ENCODE data around the gene MUS81.
A peak's percentile ranks its signal among the peaks of the same experiment; 100 is the strongest.
"Not testable (repeated sequence)": the region's sequence is repeated elsewhere in the genome, so short reads cannot be mapped to it uniquely, and the experiment has no call there.

MUS81 gene

DNA sequence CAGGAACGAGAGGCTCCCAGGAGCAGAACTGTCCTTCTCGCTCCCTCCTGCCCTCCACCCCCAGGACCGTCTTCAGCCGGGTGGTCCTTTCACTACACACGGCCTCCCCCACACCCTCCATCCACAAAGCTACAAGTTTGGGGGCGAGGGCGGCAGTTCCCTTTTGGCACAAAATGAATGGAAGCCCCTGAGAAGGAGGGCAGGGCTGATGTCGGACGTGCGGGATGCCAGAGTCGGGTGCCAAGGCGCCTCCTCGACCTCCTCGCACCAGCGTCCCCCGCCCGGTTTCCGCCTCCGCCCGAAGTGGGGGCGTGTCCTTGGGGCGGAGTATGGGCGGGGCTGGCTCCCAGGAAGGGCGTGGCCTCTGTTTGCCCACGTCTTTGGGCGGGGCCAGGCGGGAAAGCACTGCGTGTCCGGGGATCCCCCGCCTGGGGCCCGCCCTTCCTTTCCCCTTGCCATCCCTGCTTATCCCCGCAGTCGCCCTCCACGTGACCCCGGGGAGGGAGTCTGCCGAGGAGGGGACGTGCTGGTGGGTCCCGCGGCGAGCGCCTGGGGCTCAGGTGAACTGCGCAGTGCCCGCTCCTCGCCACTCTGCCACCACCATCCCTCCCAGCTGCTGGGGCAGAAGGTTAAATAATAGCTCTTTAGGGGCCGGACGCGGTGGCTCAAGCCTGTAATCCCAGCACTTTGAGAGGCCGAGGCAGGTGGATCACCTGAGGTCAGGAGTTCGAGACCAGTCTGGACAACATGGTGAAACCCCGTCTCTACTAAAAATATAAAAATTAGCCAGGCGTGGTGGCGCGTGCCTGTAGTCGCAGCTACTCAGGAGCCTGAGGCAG lies 13.3 kb downstream of the MUS81 start:
- peak; percentile 91 for DNase-seq

DNA sequence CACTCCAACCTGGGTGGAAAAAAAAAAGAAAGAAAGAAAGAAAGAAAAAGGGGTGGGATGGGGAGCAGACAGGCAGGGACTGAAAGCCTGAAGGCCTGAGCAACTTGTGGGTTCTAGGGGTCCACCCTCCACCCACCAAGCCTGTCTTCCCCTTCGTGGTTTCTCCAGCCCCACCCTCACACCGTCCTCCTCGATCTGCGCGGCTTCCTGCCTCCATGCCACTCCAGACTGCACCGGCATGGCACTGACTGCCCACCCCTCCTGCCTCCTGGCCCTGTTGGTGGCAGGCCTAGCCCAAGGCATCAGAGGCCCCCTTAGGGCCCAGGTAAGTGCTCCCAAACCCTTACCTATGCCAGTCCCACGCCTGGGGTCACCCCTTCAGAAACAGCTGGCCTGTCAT lies 19.4 kb downstream of the MUS81 start, which contains the start of gene CTSW:
TSS of gene CTSW (plus strand) at position 221 of the 400 bp plus-strand sequence. CDS start at position 239, 18 bp downstream.
- no peak for DNase-seq

DNA sequence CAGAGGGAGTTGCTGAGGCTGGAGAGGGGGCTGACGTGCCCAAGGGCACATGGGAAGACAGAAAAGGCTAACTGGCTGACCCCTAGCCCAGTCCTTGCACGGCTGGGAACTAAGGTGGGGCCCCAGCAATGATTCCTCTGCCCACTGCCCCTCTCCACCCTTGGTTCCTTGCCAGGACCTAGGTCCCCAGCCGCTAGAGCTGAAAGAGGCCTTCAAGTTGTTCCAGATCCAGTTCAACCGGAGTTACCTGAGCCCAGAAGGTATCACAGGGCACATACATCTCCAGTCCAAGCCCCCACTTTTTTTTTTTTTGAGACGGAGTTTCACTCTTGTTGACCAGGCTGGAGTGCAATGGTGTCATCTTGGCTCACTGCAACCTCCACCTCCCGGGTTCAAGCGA lies 19.8 kb downstream of the MUS81 start:
- DNase-seq, result no peak

DNA sequence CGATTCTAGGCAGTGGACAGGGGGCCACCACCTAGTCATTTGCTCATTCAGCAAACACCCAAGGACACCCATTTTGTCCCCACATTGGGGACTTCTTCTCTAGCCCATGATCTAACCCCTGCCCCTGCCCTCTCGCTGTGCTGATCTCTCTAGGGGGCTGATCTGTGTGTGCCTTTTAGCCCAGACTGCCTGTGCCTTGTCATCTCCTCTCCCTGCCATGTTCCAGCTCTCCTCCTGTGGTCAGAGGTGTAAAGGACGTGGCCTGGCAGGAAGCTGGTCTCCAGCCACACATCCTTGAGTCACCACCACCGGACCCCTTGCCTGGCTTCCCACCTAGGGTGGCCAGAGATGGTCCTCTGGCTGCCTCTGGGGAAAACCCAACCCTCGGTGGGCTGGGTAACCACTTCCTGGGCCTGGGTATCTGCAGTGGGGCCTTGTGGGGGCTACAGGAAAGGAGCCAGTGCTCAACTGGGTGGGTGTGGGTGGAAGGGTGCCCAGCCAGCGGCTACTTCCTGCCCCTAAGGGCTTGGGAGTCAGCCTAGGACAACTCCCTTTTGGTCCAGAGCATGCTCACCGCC lies 20.7 kb downstream of the MUS81 start:
- no peak for DNase-seq

DNA sequence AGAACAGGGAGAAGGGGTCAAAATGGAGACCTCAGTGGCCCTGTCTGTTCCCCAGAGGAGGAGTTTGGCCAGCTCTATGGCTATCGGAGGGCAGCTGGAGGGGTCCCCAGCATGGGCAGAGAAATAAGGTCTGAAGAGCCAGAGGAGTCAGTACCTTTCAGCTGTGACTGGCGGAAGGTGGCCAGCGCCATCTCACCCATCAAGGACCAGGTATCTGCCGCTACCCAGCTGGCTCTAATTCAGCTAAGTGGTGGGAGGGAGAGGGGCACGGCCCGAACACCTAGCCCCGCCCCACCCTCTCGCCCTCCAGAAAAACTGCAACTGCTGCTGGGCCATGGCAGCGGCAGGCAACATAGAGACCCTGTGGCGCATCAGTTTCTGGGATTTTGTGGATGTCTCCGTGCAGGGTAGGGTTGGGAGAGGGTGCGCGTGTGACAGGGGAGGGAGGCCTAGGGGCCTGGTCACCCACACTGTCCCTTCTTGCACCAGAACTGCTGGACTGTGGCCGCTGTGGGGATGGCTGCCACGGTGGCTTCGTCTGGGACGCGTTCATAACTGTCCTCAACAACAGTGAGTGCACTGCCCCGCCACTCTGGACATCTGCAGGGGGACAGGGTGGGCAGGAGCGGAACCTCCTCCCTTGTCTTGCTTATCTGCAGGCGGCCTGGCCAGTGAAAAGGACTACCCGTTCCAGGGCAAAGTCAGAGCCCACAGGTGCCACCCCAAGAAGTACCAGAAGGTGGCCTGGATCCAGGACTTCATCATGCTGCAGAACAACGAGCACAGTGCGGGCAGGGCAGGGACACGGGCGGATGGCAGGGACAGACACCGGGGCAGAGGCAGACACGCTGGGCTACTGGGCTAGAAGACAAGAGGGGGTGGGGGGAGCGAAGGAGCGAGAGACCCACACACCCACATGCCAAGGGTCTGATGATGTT lies 22.2 kb downstream of the MUS81 start:
- DNase-seq, result no peak

DNA sequence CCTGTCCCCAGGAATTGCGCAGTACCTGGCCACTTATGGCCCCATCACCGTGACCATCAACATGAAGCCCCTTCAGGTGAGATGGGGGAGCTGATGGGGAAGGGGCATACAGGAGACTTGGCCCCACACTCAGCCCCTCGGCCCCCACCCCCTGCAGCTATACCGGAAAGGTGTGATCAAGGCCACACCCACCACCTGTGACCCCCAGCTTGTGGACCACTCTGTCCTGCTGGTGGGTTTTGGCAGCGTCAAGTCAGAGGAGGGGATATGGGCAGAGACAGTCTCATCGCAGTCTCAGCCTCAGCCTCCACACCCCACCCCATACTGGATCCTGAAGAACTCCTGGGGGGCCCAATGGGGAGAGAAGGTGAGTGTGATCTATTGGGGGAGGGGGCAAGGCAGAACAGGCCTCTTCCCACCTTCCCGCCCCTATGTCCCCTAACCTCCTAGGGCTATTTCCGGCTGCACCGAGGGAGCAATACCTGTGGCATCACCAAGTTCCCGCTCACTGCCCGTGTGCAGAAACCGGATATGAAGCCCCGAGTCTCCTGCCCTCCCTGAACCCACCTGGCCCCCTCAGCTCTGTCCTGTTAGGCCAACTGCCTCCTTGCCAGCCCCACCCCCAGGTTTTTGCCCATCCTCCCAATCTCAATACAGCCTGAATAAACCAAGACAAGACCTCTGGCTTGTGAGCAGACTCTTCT lies 23.0 kb downstream of the MUS81 start:
- no peak for DNase-seq

DNA sequence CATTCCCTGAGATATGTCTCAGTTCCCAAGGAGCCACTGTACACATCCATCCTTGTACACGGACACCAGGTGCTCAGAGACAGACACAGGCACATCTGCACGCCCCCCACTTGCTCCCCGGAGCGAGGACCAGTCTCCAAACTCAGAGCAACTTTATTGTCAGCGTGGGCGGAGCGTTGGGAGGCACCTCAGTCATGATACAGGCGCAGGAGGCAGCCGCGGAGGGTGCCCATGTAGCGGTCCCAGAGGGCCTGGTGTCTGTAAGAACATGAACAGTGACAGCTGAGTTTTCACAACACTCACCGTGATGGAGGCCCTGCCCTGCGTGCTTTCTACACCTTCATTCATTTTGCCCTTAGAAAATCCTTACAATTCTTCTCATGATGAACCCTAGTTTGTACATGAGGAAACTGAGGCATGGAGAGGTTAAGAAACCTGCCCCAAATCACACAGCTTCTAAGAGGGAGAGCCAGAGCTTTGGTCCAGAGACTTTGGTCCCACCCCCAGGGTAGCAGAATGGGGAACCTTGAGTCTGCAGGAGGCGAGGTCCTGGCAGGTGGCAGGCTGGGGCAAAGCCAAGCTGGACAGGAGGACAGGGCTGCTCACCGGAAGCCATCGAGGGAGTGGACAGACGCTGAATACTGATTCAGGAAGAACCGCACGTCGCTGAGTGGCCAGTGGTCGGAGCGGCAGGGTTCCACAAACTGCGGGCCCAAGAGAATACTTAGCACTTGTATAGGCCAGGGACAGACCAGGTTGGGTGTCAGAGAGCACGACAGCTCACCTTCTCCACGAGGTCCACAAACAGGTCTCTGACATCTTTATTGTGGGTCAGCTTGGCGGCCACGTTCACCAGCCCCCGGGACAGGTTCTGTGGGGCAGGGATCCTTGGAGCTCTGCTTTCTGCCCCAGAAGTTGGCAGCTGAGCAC lies 23.8 kb downstream of the MUS81 start:
- no peak for DNase-seq

DNA sequence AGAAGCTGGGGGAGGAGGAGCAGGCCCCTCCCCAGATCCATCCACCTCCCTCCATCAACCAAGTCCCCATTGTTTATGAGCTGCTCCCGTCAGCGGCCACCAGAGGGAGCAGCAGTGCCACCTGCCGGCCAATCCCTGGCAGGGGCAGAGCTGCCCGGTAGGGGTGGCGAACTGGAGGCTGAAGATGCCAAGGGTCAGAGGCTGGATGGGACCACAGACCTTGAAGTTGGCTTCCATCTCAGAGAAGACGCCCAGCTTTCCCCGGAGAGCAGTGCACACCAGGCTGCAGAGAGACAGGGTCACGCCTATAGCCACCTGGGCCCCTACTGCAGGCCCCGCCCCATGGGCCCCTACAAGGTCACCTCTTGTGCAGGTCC lies 24.5 kb downstream of the MUS81 start:
- peak; percentile 32 for DNase-seq

DNA sequence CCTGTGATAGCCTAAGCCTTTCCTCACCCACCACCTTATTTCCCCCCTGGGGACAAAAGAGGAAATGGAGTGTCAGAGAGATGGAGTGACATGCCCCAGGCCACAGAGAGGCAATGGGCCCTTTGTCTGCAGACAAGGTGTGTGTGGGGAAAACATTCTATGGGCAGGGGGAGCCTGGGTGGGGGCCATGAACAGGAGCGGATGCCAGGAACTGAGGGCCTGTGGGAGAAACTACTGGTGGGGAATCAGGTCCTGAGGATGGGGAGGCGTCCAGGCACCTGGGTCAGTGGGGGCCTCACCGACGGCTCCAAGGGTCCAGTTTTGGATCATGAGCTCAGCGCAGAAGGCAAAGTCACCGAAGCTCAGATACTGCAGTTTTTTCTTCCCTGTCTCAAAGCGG lies 25.0 kb downstream of the MUS81 start:
- no peak for DNase-seq

DNA sequence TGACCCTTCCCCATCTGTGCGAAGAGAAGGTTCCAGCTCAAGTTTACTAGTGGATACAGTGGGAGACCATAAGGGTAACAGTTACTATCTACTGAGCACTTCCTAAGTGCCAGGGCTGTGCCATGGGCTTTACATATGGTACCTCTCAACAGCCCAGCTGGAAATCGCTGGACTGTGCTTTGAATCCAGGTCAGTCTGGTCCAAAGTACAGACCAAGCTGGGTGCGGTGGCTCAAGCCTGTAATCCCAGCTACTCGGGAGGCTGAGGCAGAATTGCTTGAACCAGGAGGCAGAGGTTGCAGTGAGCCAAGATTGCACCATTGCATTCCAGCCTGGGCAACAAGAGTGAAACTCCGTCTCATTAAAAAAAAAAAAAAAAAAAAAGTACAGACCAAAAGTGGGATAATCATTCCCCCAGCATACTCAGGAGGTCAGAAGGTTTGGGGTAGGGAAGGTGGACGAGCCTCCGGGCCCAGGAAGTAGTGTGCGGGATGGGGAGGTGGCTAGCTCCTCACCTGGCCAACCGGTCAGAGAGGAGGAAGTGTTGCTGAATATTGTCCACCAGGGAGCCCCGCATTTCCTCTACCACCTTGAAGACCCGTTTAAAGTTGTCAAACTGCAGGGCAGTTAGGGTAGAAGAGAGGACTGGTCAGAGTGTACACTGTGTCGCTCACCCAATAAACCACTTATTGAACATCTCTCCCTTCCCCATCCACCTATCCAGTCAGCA lies 25.7 kb downstream of the MUS81 start:
- no peak for DNase-seq

DNA sequence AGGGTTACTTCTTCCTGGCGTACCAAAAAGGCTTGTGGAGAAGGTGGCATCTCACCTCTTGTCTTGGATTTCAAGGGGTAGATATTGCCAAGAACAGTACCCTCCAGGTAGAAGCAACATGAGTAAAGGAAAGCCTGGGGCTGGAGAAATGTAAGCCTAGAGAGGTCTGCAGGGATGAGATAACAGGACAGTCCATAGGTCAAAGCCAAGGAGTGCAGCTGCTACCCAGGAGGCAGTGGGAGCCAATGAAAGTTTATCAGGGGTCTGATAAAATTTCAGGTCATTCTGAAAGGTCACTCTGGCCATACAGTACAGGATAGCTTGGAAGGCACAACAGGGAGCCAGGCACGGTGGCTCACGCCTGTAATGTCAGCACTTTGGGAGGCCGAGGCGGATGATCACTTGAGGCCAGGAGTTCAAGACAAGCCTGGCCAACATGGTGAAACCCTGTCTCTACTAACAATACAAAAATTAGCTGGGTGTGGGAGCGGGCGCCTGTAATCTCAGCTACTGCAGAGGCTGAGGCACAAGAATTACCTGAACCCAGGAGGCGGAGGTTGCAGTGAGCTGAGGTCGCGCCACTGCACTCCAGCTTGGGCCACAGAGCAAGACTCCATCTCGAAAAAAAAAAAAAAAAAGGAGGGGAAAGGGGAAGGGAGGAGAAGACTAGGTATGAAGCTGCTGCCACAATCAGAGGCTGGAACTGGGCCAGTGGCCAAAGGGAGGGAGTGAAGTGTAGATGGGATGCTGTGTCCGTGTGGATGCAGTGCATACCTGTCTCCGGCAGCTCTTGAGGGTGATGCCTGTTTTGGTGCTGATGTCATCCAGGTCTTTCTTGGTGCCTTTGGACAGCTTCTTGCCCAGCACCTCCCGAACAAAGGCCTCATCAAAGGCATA lies 26.8 kb downstream of the MUS81 start:
- no peak for DNase-seq

DNA sequence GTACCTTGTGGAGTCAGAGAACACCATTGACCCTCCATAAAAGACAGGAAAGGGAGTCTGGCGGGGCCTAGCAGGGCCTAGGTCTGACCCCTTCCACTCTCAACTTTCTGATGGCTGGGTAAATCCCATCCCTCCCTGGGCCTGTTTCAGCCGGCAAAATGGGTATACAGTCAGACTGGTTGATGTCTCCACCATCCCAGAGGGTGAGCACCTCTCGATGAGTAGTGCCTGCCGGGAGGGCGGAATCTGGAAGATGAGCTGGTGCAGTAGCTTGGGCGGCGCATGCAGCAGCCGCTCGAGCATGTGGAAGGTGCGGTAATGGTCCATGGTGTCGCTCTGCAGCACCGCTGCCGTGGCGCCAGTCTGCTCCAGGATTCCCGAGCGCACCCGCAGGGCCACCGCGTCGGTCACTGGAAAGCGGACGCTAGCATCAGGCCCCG lies 27.5 kb downstream of the MUS81 start:
- DNase-seq, result no peak

DNA sequence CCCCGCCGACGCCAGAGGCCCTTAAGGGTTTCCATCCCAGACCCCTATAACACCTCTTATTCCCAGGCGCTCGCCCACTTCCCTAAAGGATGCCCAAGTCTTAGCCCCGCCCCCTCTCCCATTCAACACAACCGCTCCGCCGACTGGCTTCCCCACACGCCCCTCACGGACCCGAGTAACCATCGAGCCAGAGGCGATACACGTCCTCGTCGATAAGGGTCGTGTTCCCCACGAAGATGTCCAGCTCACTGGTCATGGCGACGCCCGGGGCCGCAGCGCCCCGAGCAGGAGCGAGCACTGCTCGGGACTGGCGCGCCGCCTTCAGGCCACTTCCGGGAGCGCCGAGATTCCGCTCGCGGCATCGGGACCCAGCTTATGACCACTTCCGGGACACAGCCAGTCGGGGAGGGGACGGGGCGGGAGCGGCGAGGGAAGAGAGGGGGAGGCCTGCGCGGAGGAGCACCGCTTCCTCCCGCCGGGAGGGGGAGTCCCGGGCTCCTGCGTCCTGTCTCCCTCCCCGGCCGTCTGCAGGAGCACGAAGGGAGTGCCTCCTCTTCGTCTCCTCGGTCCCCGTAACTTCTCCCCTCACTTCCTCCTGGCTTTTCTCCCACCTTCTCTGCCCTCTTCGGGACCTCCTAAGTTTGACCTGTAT lies 28.1 kb downstream of the MUS81 start, which contains the start of gene FIBP:
TSS of gene FIBP (minus strand) at position 309 of the 652 bp plus-strand sequence. CDS start at position 256, 53 bp downstream.
- DNase-seq, result peak; percentile 95

DNA sequence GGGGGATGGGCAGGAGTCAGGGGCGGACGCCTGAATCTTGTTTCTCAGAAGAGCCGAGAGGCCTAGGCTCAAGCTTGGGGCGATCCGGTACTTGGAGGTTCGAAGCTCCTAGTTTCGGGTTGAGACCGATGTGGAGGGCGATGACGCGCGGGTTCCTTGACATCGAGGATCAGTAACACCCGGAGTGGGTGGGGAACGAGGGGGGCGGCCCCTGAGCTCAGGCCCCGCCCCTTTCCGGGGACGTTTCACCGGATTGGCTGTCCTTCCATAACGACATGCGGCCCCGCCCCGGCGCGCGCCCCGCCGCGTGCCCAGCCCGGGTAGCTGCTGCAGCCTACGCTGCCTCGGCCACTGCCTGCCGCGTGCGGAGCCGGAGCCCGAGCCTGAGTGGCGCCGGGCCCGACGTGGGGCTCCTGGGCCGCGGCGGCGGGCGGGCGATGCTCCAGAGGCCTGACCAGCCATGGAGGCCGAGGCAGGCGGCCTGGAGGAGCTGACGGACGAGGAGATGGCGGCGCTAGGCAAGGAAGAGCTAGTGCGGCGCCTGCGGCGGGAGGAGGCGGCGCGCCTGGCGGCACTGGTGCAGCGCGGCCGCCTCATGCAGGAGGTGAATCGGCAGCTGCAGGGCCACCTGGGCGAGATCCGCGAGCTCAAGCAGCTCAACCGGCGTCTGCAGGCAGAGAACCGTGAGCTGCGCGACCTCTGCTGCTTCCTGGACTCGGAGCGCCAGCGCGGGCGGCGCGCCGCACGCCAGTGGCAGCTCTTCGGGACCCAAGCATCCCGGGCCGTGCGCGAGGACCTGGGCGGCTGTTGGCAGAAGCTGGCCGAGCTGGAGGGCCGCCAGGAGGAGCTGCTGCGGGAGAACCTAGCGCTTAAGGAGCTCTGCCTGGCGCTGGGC lies 30.3 kb downstream of the MUS81 start, which contains the start of gene CCDC85B:
TSS of gene CCDC85B (plus strand) at position 350 of the 895 bp plus-strand sequence. CDS start at position 461, 111 bp downstream.
- peak; percentile 89 for DNase-seq

DNA sequence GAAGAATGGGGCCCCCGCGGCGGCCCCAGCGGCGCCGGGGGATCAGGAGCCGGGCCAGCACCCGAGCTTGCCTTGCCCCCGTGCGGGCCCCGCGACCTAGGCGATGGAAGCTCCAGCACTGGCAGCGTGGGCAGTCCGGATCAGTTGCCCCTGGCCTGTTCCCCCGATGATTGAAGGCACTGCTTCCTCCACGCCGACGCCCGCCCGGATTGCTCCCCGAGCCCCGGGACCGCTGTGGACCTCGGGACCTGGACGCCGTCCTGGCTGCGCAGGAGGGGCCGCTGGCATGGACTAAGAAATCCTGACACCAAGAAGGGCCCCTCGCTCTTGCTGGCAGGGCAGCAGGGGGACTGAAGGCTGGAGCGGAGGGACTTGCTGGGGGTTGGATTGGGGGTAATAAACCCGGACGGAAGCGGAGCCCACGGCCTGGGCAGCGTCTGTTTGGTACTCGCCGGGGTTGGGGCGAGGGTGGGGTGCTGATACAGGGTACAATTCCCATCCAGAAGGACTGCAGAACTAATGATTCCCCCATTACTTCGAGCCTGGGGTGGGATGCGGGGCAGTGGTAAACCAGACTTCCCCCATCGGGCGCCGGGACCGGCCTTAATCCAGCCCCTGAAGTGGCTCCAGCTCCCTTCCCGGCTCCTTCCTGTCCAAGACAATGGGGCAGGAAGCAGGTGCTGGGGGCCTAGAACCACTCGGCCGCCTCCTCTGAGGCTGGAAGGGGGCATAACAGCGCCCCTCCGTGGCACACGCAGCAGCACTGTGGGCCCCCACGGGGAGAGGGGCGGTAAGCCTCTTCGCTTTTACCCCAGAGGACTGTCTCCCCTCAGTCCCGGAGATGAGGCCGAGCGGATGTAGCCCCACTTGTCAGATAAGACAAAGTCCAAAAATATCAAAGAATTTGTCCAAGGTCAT lies 31.2 kb downstream of the MUS81 start:
- DNase-seq, result no peak

DNA sequence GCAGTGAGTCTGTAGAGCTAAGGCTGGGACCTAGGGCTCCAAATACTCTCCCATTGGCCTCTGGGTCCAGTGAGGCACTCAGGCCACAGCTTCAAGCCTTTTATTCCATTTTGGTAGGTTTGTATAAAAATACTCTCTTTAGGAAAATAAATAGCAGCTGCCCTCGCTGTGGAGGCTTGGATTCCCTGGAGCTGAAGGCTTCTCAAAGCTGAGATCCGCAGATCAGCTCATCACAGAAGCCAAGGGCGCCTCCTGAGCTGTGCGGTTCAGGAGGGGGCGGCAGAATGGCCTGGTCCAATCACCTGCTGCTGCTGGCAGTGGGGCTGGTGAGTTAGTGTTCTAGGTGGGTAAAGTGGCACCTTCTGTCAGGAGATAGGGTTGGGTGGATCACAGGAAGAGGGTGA lies 31.9 kb downstream of the MUS81 start:
- DNase-seq, result not testable (repeated sequence)
